HCT116 (cell line): Measurements from ENCODE around the gene CTU2. TPM values are rescaled to one million over a fixed set of nuclear protein-coding genes. Genes with fewer than 3 reads are reported as not detected.

Experiments used
- ATAC-seq: fragments of 200-7000 bp; cut with Tn5 transposase; 2 replicates; pipeline ENCODE4 v1.9.1; 2020; ENCODE audit warnings: mild to moderate bottlenecking, moderate library complexity
- BruUV-seq: library from RNA; stranded (reverse); fragments of 400-500 nt; replicated peaks from 2 replicates; lab custom pipeline; 2021; lab: Mats Ljungman, UMichigan
- CTCF ChIA-PET: fragments of 300-600 bp; sonication (Branson Sonifier 250); formaldehyde crosslinking; loops from one replicate; lab custom pipeline; 2021; ENCODE audit warnings: antibody characterized with exemption; lab: Charles Lee
- POLR2A ChIA-PET: fragments of 300-600, 350-600 bp; sonication (Branson Sonifier 250); formaldehyde crosslinking; loops from one replicate; lab custom pipeline; 2021; ENCODE audit warnings: antibody characterized with exemption; lab: Charles Lee
- RAD21 ChIA-PET, 2 experiments: fragments of 300-600 bp; sonication (Branson Sonifier 250); formaldehyde crosslinking; loops; one replicate each; lab custom pipeline; 2023; ENCODE audit warnings: low total read pairs in 2 of 2; ENCODE audit not compliant: uncharacterized antibody in 2 of 2, unreplicated experiment in 2 of 2, low non-redundant PET in 1 of 2; lab: Charles Lee
- DNase-seq: peaks from one replicate; pipeline ENCODE4 v3.0.0-alpha.2; 2010; ENCODE audit warnings: low read depth, low spot score
- H2AFZ ChIP-seq: fragments of 200-600 bp; shearing (Covaris generic), sonication (generic); 2 replicates; pipeline ENCODE4 v1.6.1; 2017; ENCODE audit warnings: low read depth, mixed run types, mixed read lengths, antibody characterized with exemption, low read length; ENCODE audit not compliant: poor library complexity, severe bottlenecking
- H3K27ac ChIP-seq: 2 replicates; pipeline ENCODE4 v1.5.1; 2012; ENCODE audit warnings: low read depth, low read length
- H3K27me3 ChIP-seq: fragments of 200-600 bp; sonication (generic); 2 replicates; pipeline ENCODE4 v1.6.1; 2016; ENCODE audit warnings: mixed run types, low read length, mixed read lengths; ENCODE audit not compliant: insufficient read depth
- H3K36me3 ChIP-seq, 2 experiments: fragments of 200-500 bp in 1 of 2; fragments of 200-600 bp in 1 of 2; sonication (Bioruptor generic) in 1 of 2; sonication (generic) in 1 of 2; 2 replicates each; pipeline versions ENCODE4 v1.5.1 to v1.6.1; 2014 to 2016; ENCODE audit warnings: low read length in 2 of 2, inconsistent platforms in 1 of 2, mixed read lengths in 1 of 2, mixed run types in 1 of 2; ENCODE audit not compliant: insufficient read depth in 2 of 2, control insufficient read depth in 1 of 2
- H3K4me1 ChIP-seq, 2 experiments: fragments of 200-600 bp in 1 of 2; sonication (generic) in 1 of 2; 2 replicates each; pipeline versions ENCODE4 v1.5.1 to v1.6.1; 2012 to 2017; ENCODE audit warnings: low read length in 2 of 2, inconsistent platforms in 1 of 2, mild to moderate bottlenecking in 1 of 2, mixed read lengths in 1 of 2, mixed run types in 1 of 2, moderate library complexity in 1 of 2; ENCODE audit not compliant: insufficient read depth in 2 of 2, control insufficient read depth in 1 of 2
- H3K4me2 ChIP-seq: fragments of 200-600 bp; sonication (generic); 2 replicates; pipeline ENCODE4 v1.6.1; 2017; ENCODE audit warnings: mixed run types, low read length, mixed read lengths
- H3K4me3 ChIP-seq, 2 experiments: fragments of 200-600 bp in 1 of 2; sonication (generic) in 1 of 2; replicated peaks in 1 of 2; 2 replicates each; pipeline ENCODE4 v1.5.1; 2011 to 2016; ENCODE audit warnings: low read length in 2 of 2, control low read depth in 1 of 2, low read depth in 1 of 2, mild to moderate bottlenecking in 1 of 2, mixed read lengths in 1 of 2, mixed run types in 1 of 2
- H3K79me2 ChIP-seq: fragments of 200-600 bp; sonication (generic); 2 replicates; pipeline ENCODE4 v1.6.1; 2017; ENCODE audit warnings: mild to moderate bottlenecking, mixed run types, low read length, moderate library complexity, mixed read lengths; ENCODE audit not compliant: insufficient read depth
- H3K9ac ChIP-seq: fragments of 200-600 bp; sonication (generic); 2 replicates; pipeline ENCODE4 v1.6.1; 2016; ENCODE audit warnings: low read length, mixed read lengths
- H3K9me2 ChIP-seq: fragments of 200-600 bp; sonication (generic), shearing (Covaris generic); 2 replicates; pipeline ENCODE4 v1.6.1; 2017; ENCODE audit warnings: mixed run types, mild to moderate bottlenecking, moderate library complexity; ENCODE audit not compliant: insufficient read depth
- H3K9me3 ChIP-seq, 2 experiments: fragments of 200-500 bp in 1 of 2; fragments of 200-600 bp in 1 of 2; sonication (Bioruptor generic) in 1 of 2; sonication (generic) in 1 of 2; 2 replicates each; pipeline ENCODE4 v1.6.1; 2014 to 2017; ENCODE audit warnings: low read length in 2 of 2, mixed read lengths in 2 of 2, inconsistent platforms in 1 of 2, low read depth in 1 of 2, mild to moderate bottlenecking in 1 of 2, mixed run types in 1 of 2, moderate library complexity in 1 of 2; ENCODE audit not compliant: control insufficient read depth in 1 of 2, insufficient read depth in 1 of 2
- H4K20me1 ChIP-seq: fragments of 200-600 bp; sonication (generic), shearing (Covaris generic); 2 replicates; pipeline ENCODE4 v1.6.1; 2017; ENCODE audit warnings: mixed run types, mild to moderate bottlenecking, moderate library complexity; ENCODE audit not compliant: insufficient read depth
- ATF3 ChIP-seq: IDR thresholded peaks from 2 replicates; pipeline ENCODE4 v1.6.1; 2012
- ELF1 ChIP-seq: IDR thresholded peaks from 2 replicates; pipeline ENCODE4 v1.6.1; 2012; ENCODE audit warnings: low read depth, borderline replicate concordance
- FOSL1 ChIP-seq: IDR thresholded peaks from 2 replicates; pipeline ENCODE4 v1.6.1; 2012; ENCODE audit warnings: low read depth
- MAX ChIP-seq: IDR thresholded peaks from 2 replicates; pipeline ENCODE4 v1.6.1; 2012
- POLR2A ChIP-seq: IDR thresholded peaks from 2 replicates; pipeline ENCODE4 v1.7.0; 2011; ENCODE audit warnings: borderline replicate concordance; ENCODE audit not compliant: insufficient read depth, insufficient read length; ENCODE audit errors: extremely low read depth
- REST ChIP-seq: IDR thresholded peaks from 2 replicates; pipeline ENCODE4 v1.6.1; 2012; ENCODE audit warnings: low read depth
- SRF ChIP-seq: IDR thresholded peaks from 2 replicates; pipeline ENCODE4 v1.6.1; 2012; ENCODE audit warnings: low read depth
- TCF7L2 ChIP-seq: IDR thresholded peaks from 2 replicates; pipeline ENCODE4 v1.7.0; 2011; ENCODE audit warnings: borderline replicate concordance, inconsistent platforms; ENCODE audit not compliant: insufficient read depth, insufficient read length; ENCODE audit errors: extremely low read depth
- YY1 ChIP-seq: IDR thresholded peaks from 2 replicates; pipeline ENCODE4 v1.6.1; 2011; ENCODE audit warnings: low read length, low read depth, moderate library complexity, mild to moderate bottlenecking; ENCODE audit not compliant: insufficient replicate concordance; ENCODE audit errors: extremely low read depth
- ZBTB33 ChIP-seq: IDR thresholded peaks from 2 replicates; pipeline ENCODE4 v1.6.1; 2011; ENCODE audit warnings: mild to moderate bottlenecking, low read length, moderate library complexity; ENCODE audit not compliant: insufficient replicate concordance; ENCODE audit errors: extremely low read depth
- ZFX ChIP-seq: fragments of 450-650 bp; IDR thresholded peaks from 2 replicates; pipeline ENCODE4 v1.6.1; 2017
- intact Hi-C: fragments of 100-400 bp; cut with micrococcal nuclease; formaldehyde crosslinking; loops from 2 replicates; pipeline ENCODE4 v1.10.0; 2022
- total RNA-seq: library from RNA; stranded (reverse); gene quantifications from one replicate; pipeline ENCODE4 v1.2.1, GENCODE V29; 2021; ENCODE audit not compliant: unreplicated experiment

Gene CTU2
- total RNA-seq, 1 experiment from 2014 or later = 71.3 TPM

- DNase-seq (no peak), ATAC-seq (no peak)
- ChIA-PET POLR2A (interaction anchor here (1.1 kb wide), 1 partner anchor 34 kb away, joined by 3 read pairs; no protein-coding TSS in a partner anchor), CTCF (interaction anchor here (0.7 to 4.7 kb wide), 2 partner anchors 11 to 765 kb away, joined by 4 to 30 read pairs; no protein-coding TSS in a partner anchor), RAD21 (no interaction called here)
- no peaks in the 10 kb centered on the region for H3K27me3 ChIP-seq
- H2AFZ ChIP-seq = no peak overlapping the region
- H4K20me1 ChIP-seq = peaks cover 9% of the 10 kb centered on the region; the same call in 1 of the 2 replicates
- H3K27ac ChIP-seq = no peak overlapping the region; the same call in 1 of the 2 replicates
- no peaks in the 10 kb centered on the region for H3K9me2 ChIP-seq
- no peak overlapping the region for H3K4me2 ChIP-seq
- TF ChIP-seq MAX (no peak), TCF7L2 (no peak)
- no peak overlapping the region for H3K9ac ChIP-seq
- peaks cover 2 to 18% of the 10 kb centered on the region in 2 experiments; a peak in 2 of 4 replicates for H3K36me3 ChIP-seq
- H3K4me3 ChIP-seq = no peak overlapping the region
- H3K4me1 ChIP-seq = peaks cover 0 to 14% of the 10 kb centered on the region in 2 experiments; a peak in 2 of 4 replicates
- BruUV-seq = TSS peak; percentile 51
- intact Hi-C loops = no loop called here
- peaks cover 82% of the 10 kb centered on the region for H3K79me2 ChIP-seq
- H3K9me3 ChIP-seq = no peaks in the 10 kb centered on the region
Measured at GRCh38 chr16:88748364-88748763, 42.1 kb downstream of the CTU2 start.

GRCh38 chr16:88749358-88749757, 43.1 kb downstream of the CTU2 start:
- Histone ChIP-seq H3K79me2 (peaks cover 83% of the 10 kb centered on the region), H4K20me1 (peaks cover 5% of the 10 kb centered on the region; the same call in 1 of the 2 replicates), H3K9me2 (no peaks in the 10 kb centered on the region), H3K4me3 (no peak overlapping the region), H2AFZ (no peak overlapping the region), H3K9me3 (no peaks in the 10 kb centered on the region), H3K27ac (no peak overlapping the region; the same call in 1 of the 2 replicates), H3K4me2 (no peak overlapping the region), H3K36me3 (peaks cover 2 to 15% of the 10 kb centered on the region in 2 experiments; a peak in 2 of 4 replicates)
- POLR2A ChIA-PET = interaction anchor here (1.1 kb wide), 1 partner anchor 33 kb away, joined by 3 read pairs; no protein-coding TSS in a partner anchor
- intact Hi-C loops = no loop called here
- no TSS peak for BruUV-seq
- DNase-seq = no peak
- TF ChIP-seq ZBTB33 = no peak
- no peak for TF ChIP-seq ZFX
- no peak for TF ChIP-seq TCF7L2
- TF ChIP-seq ATF3 = no peak
- no peak for TF ChIP-seq YY1
- TF ChIP-seq ELF1 = no peak
- TF ChIP-seq POLR2A = no peak
- no peak for TF ChIP-seq SRF
- no peak for TF ChIP-seq FOSL1
- TF ChIP-seq REST = no peak
- TF ChIP-seq, all 23 proteins: peak for 0
- no peak overlapping the region for H3K9ac ChIP-seq
- RAD21 ChIA-PET = no interaction called here
- CTCF ChIA-PET = interaction anchor here (4.7 kb wide), 1 partner anchor 12 kb away, joined by 30 read pairs; no protein-coding TSS in a partner anchor
- H3K27me3 ChIP-seq = no peaks in the 10 kb centered on the region
- peaks cover 0 to 7% of the 10 kb centered on the region in 2 experiments; a peak in 2 of 4 replicates for H3K4me1 ChIP-seq
- no peak for ATAC-seq
